Placental pericyte (primary cell): ENCODE measurements around the gene RARRES1. TPM values are rescaled to one million over a fixed set of nuclear protein-coding genes. Genes with fewer than 3 reads are reported as not detected.

Experiments
- small RNA-seq: library from RNA; depleted of rRNA; stranded (forward); fragments of <200 nt; gene quantifications from one replicate; pipeline ENCODE3, GENCODE V24; 2012; ENCODE audit warnings: low replicate concordance
- total RNA-seq: library from RNA; depleted of rRNA; stranded (reverse); fragments of >200 nt; gene quantifications from 2 replicates; pipeline ENCODE4 v1.2.3, GENCODE V29; 2012

The RARRES1 gene, protein sequence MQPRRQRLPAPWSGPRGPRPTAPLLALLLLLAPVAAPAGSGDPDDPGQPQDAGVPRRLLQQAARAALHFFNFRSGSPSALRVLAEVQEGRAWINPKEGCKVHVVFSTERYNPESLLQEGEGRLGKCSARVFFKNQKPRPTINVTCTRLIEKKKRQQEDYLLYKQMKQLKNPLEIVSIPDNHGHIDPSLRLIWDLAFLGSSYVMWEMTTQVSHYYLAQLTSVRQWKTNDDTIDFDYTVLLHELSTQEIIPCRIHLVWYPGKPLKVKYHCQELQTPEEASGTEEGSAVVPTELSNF
- 4.2 and 14.0 TPM in 2 replicates for total RNA-seq

GRCh38 chr3:158731938-158732855, at the start of gene RARRES1:
RARRES1 (minus strand) TSS chr3:158732457; CDS start chr3:158732415, 42 bp downstream.

DNA sequence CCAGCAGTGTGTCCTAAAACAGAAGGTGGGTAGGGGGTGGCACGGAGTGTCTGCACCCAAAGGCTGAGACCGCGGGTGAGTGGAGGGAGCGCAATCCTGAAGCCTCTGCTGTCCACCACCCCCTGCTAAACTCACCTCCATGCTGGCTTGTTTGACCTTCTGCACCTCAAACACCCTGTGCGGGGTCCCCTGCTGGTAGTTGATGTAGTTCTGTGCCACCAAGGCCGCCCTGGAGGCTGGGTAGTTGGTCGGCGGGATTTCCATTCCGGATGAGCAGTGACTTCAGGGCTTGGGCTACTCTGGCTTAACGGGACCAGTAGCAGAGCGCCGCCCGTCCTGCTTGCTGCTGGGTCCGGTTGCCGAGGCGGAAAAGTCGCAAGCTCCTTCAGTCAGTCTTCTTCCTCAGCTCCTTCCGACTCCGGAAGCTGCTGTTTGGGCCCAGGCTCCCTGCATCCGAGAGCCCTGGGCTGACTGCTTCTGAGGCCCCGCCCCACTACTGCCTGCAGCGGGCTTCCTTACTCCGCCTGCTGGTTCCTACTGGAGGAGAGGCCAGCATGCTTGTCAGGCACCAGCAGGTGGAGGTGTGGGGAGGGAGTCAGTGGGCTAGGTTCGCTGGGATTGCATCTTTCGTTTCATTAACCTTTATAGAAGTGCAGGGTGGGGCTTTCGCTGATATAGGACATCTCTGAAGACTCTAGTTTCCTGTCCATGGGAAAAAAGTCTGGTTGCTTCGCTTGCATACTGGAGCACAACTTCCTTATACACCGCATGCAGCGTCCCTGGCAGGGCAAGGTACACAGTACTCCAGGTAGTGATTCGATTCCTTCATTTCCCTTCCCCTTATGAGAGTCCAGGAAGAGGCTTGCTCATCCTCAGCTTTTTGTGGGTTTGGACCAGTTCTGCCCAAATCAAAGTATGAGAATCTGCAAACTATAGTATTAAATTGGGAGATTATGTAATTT, 59.8 kb downstream of the RARRES1 start, which contains the start of gene LXN:
LXN (minus strand) TSS at position 434 of the 962 bp plus-strand sequence; CDS start at position 264, 170 bp downstream.

Small RNA genes lying within 50 kb of the gene (small RNA-seq; reads per million reads assigned to genes)
- gene AC080013.6: not detected

Other genes with a start within 250 kb of the RARRES1 start
- 3.3 and 3.7 TPM in 2 replicates for gene MLF1, start 161.3 kb downstream of the RARRES1 start, total RNA-seq
- gene GFM1, start 87.9 kb downstream of the RARRES1 start, total RNA-seq: 38.5 and 71.9 TPM in 2 replicates
- 15.5 and 32.6 TPM in 2 replicates for gene LXN, start 59.8 kb downstream of the RARRES1 start, total RNA-seq
- gene MFSD1, start 69.6 kb upstream of the RARRES1 start, total RNA-seq: 140 and 151 TPM in 2 replicates